Sigmoid colon (tissue), 7 donors: ENCODE results near the gene GABRB3. TPM values are rescaled to one million over a fixed set of nuclear protein-coding genes. Genes with fewer than 3 reads are reported as not detected.

Experiments
- DNase-seq: peaks from one replicate; pipeline ENCODE4 v3.0.0-alpha.2; 2019
- H3K27ac ChIP-seq, 4 donors: fragments of 200-600 bp; sonication (generic); one replicate each; pipeline ENCODE4 v1.5.1; 2016 to 2019; ENCODE audit warnings: mild to moderate bottlenecking in 1 of 4
- H3K27me3 ChIP-seq, 3 donors: fragments of 200-600 bp; sonication (generic); one replicate each; pipeline ENCODE4 v1.5.1; 2019; ENCODE audit warnings: mild to moderate bottlenecking in 1 of 3
- H3K36me3 ChIP-seq, 4 donors: fragments of 200-600 bp; sonication (generic); one replicate each; pipeline ENCODE4 v1.5.1; 2016 to 2019
- H3K4me1 ChIP-seq, 4 donors: fragments of 200-600 bp; sonication (generic); one replicate each; pipeline ENCODE4 v1.5.1; 2017 to 2019
- H3K4me3 ChIP-seq, 4 donors: fragments of 200-600 bp; sonication (generic); one replicate each; pipeline ENCODE4 v1.5.1; 2017 to 2019; ENCODE audit warnings: mild to moderate bottlenecking in 2 of 4, moderate library complexity in 1 of 4
- H3K9me3 ChIP-seq, 4 donors: fragments of 200-600 bp in 3 of 4; sonication (generic) in 3 of 4; one replicate each; pipeline versions ENCODE4 v1.5.1 to v1.6.1; 2013 to 2019
- EP300 ChIP-seq, 4 donors: sonication (generic); formaldehyde crosslinking; IDR thresholded peaks; one replicate each; pipeline ENCODE4 v1.6.1; 2017; ENCODE audit warnings: antibody characterized with exemption in 4 of 4
- POLR2A ChIP-seq, 2 donors: fragments of 450-650 bp; IDR thresholded peaks; one replicate each; pipeline ENCODE4 v1.6.1; 2016; ENCODE audit warnings: antibody characterized with exemption in 2 of 2, mild to moderate bottlenecking in 2 of 2, moderate library complexity in 2 of 2
- POLR2AphosphoS5 ChIP-seq, 4 donors: sonication (generic); formaldehyde crosslinking; IDR thresholded peaks; one replicate each; pipeline ENCODE4 v1.6.1; 2017; ENCODE audit warnings: antibody characterized with exemption in 4 of 4
- WGBS, 2 donors: extraction: QIAGEN DNeasy Blood & Tissue Kit; methylation state at CpG; one replicate each; pipeline ENCODE4 v1.1.7; 2013; 5-methylcytosine and 5-hydroxymethylcytosine counted together
- intact Hi-C: fragments of 100-400 bp; cut with DNase I; formaldehyde crosslinking; loops from one replicate; pipeline ENCODE4 v1.15.1; 2023
- polyA plus RNA-seq, 3 donors: library from polyadenylated mRNA; stranded (reverse); fragments of 200-250 nt; gene quantifications; one replicate each; pipeline ENCODE4 v1.2.3, GENCODE V29; 2013
- total RNA-seq, 4 donors: library from RNA; depleted of rRNA; stranded (reverse); fragments of >200 nt; gene quantifications; one replicate each; pipeline ENCODE4 v1.1.0, GENCODE V29; 2016
- TF ChIP-seq, protein P1 (sequence below), 4 experiments: fragments of 450-650 bp in 3 of 4; fragments of 200-600 bp in 1 of 4; IDR thresholded peaks; one replicate each; pipeline ENCODE4 v1.5.1; 2016 to 2019; ENCODE audit warnings: antibody characterized with exemption in 4 of 4, mild to moderate bottlenecking in 3 of 4, moderate library complexity in 2 of 4
- donor health status: healthy with polysubstance abuse.
- donor health status: Bipolar disorder and iron deficiency.
- donor health status: healthy.

The GABRB3 gene
- total and polyA plus RNA-seq, 7 donors = 0.23 to 4.6 (median 1.0) TPM

DNA sequence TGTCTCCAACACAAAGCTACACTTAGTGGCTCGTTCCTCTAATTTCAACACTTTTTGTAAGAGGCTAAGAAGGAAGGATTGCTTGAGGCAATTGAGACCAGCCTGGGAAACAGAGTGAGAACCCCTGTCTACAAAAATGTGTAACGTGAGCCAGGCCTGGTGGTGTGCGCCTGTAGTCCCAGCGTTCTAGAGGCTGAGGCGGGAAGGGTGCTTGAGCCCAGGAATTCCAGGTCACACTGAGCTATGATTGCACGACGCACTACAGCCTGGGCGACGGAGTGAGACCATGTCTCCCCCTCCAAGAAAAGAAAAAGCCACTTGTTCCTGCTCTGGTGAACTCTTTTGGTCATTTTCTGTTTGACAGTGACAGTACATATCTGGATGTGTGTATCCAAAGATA, 127.9 kb downstream of the GABRB3 start:
- TF ChIP-seq EP300 (IDR thresholded peaks at IDR 0.05) = no peak
- TF ChIP-seq, protein P1, sequence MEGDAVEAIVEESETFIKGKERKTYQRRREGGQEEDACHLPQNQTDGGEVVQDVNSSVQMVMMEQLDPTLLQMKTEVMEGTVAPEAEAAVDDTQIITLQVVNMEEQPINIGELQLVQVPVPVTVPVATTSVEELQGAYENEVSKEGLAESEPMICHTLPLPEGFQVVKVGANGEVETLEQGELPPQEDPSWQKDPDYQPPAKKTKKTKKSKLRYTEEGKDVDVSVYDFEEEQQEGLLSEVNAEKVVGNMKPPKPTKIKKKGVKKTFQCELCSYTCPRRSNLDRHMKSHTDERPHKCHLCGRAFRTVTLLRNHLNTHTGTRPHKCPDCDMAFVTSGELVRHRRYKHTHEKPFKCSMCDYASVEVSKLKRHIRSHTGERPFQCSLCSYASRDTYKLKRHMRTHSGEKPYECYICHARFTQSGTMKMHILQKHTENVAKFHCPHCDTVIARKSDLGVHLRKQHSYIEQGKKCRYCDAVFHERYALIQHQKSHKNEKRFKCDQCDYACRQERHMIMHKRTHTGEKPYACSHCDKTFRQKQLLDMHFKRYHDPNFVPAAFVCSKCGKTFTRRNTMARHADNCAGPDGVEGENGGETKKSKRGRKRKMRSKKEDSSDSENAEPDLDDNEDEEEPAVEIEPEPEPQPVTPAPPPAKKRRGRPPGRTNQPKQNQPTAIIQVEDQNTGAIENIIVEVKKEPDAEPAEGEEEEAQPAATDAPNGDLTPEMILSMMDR (IDR thresholded peaks at IDR 0.05) = no peak
- TF ChIP-seq POLR2AphosphoS5 (IDR thresholded peaks at IDR 0.05) = no peak
- TF ChIP-seq POLR2A (IDR thresholded peaks at IDR 0.05) = no peak
- DNase-seq = no peak
- no peaks in the 10 kb centered on the region for H3K4me1 ChIP-seq
- 88 to 91% methylated on average over 9 of the region's 9 CpGs for WGBS, 2 donors
- intact Hi-C loops = no loop called here
- H3K36me3 ChIP-seq = no peaks in the 10 kb centered on the region
- H3K9me3 ChIP-seq = peaks cover 0 to 12% (median 2%) of the 10 kb centered on the region in 4 donors
- no peaks in the 10 kb centered on the region for H3K27me3 ChIP-seq
- no peak overlapping the region for H3K4me3 ChIP-seq
- H3K27ac ChIP-seq = no peak overlapping the region

DNA sequence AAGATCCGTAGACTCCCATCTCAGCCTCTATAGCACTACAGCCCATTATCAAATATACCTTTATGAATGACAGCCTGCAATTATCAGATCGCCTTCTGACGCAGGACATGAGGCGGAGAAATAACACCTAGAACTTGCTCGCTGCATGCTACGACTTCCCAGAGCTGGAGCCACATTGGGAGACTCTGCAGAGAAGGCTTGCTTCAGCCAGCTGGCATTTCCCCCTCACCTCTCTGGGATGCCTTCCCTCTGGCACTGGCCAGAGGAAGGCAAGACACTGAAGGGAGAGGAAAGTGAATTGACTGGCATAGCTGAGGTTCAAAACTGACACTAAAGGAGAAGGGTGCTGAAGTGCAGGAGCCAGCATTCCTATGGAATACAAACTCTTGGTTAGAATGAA, 131.7 kb downstream of the GABRB3 start:
- H3K4me1 ChIP-seq = no peaks in the 10 kb centered on the region
- intact Hi-C loops = no loop called here
- 89 to 94% methylated on average over 6 of the region's 6 CpGs for WGBS, 2 donors
- H3K27me3 ChIP-seq = no peaks in the 10 kb centered on the region
- no peaks in the 10 kb centered on the region for H3K36me3 ChIP-seq
- TF ChIP-seq POLR2A (IDR thresholded peaks at IDR 0.05) (no peak), EP300 (IDR thresholded peaks at IDR 0.05) (no peak), POLR2AphosphoS5 (IDR thresholded peaks at IDR 0.05) (no peak)
- TF ChIP-seq, protein P1 (IDR thresholded peaks at IDR 0.05) = no peak
- H3K4me3 ChIP-seq = no peak overlapping the region
- no peak overlapping the region for H3K27ac ChIP-seq
- H3K9me3 ChIP-seq = peaks cover 0 to 2% (median 0%) of the 10 kb centered on the region in 4 donors
- no peak for DNase-seq

- no peaks in the 10 kb centered on the region for H3K4me1 ChIP-seq
- peaks cover 0 to 3% (median 0%) of the 10 kb centered on the region in 4 donors for H3K9me3 ChIP-seq
- TF ChIP-seq, protein P1 (IDR thresholded peaks at IDR 0.05) = no peak
- TF ChIP-seq EP300 (IDR thresholded peaks at IDR 0.05) (no peak), POLR2AphosphoS5 (IDR thresholded peaks at IDR 0.05) (no peak), POLR2A (IDR thresholded peaks at IDR 0.05) (no peak)
- no peaks in the 10 kb centered on the region for H3K27me3 ChIP-seq
- H3K36me3 ChIP-seq = no peaks in the 10 kb centered on the region
- no peak for DNase-seq
- H3K4me3 ChIP-seq = no peak overlapping the region
- intact Hi-C loops = no loop called here
- WGBS, 2 donors = 84 to 87% methylated on average over 5 of the region's 5 CpGs
- H3K27ac ChIP-seq = no peak overlapping the region
Observed at GRCh38 chr15:26640601-26641000, 132.3 kb downstream of the GABRB3 start.

DNA sequence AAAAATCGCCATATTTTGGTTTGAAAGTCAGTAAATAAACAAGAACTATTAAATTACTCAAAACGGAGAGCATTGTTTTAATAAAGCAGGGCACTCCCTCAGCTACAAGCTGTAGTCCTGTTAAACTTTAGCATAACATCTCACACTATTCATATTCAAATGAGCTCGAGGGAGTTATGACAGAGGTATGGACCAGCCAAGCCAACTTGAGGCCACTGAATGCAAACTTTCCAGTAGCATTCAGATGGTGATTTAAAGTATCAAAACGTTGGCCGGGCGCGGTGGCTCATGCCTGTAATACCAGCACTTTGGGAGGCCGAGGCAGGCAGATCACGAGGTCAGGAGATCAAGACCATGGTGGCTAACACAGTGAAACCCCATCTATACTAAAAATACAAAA, 132.9 kb downstream of the GABRB3 start:
- H3K36me3 ChIP-seq = no peaks in the 10 kb centered on the region
- 75 to 80% methylated on average over 9 of the region's 9 CpGs for WGBS, 2 donors
- peaks cover 0 to 3% (median 0%) of the 10 kb centered on the region in 4 donors for H3K9me3 ChIP-seq
- H3K4me3 ChIP-seq = no peak overlapping the region
- DNase-seq = no peak
- TF ChIP-seq, protein P1 (IDR thresholded peaks at IDR 0.05) = no peak
- TF ChIP-seq EP300 (IDR thresholded peaks at IDR 0.05) = no peak
- TF ChIP-seq POLR2AphosphoS5 (IDR thresholded peaks at IDR 0.05) = no peak
- no peak for TF ChIP-seq POLR2A (IDR thresholded peaks at IDR 0.05)
- no peaks in the 10 kb centered on the region for H3K4me1 ChIP-seq
- intact Hi-C loops = no loop called here
- no peaks in the 10 kb centered on the region for H3K27me3 ChIP-seq
- H3K27ac ChIP-seq = no peak overlapping the region

DNA sequence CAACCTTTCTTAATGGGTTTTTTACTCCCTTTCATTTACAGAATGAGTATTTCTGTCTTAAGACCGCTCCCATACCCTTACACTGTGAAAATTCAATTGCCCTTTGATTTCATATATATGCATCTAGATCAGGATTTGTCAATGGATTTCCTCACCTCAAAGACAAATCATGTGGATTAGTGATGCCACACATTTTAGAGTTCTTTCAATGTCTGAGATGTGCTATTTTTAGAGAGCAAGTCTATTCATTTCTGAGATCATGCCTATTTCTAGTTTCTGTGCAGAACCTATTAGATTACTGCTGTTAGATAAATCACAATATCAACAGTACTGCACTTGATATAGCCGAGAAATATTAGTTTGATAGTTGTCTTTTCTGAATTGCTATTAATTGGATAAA, 137.3 kb downstream of the GABRB3 start:
- intact Hi-C loops = no loop called here
- WGBS, 2 donors = 75 to 79% methylated on average over 2 of the region's 2 CpGs
- Histone ChIP-seq H3K27me3 (no peaks in the 10 kb centered on the region), H3K4me1 (no peaks in the 10 kb centered on the region), H3K9me3 (peaks cover 0 to 6% (median 0%) of the 10 kb centered on the region in 4 donors), H3K4me3 (no peak overlapping the region), H3K36me3 (no peaks in the 10 kb centered on the region), H3K27ac (no peak overlapping the region)
- DNase-seq = no peak
- TF ChIP-seq, protein P1 (IDR thresholded peaks at IDR 0.05) = no peak
- no peak for TF ChIP-seq POLR2AphosphoS5 (IDR thresholded peaks at IDR 0.05)
- TF ChIP-seq POLR2A (IDR thresholded peaks at IDR 0.05) = no peak
- TF ChIP-seq EP300 (IDR thresholded peaks at IDR 0.05) = no peak
